Upper lobe of right lung (tissue), 1 donor: Measurements from ENCODE around the gene SORBS2. TPM values are rescaled to one million over a fixed set of nuclear protein-coding genes. Genes with fewer than 3 reads are reported as not detected.

Experiments
- ATAC-seq: fragments of 200-7000 bp; cut with Tn5 transposase; one replicate; pipeline ENCODE4 v1.9.1; 2020; ENCODE audit warnings: mild to moderate bottlenecking, moderate library complexity
- DNase-seq: peaks from one replicate; pipeline ENCODE4 v3.0.0-alpha.2; 2020
- H3K27ac ChIP-seq: fragments of 200-600 bp; one replicate; pipeline ENCODE4 v1.8.0; 2022
- H3K27me3 ChIP-seq: fragments of 200-600 bp; one replicate; pipeline ENCODE4 v1.8.0; 2022; ENCODE audit warnings: mild to moderate bottlenecking
- H3K36me3 ChIP-seq: fragments of 200-600 bp; one replicate; pipeline ENCODE4 v1.8.0; 2022
- H3K4me1 ChIP-seq: fragments of 200-600 bp; one replicate; pipeline ENCODE4 v1.8.0; 2022
- H3K4me3 ChIP-seq: fragments of 200-600 bp; one replicate; pipeline ENCODE4 v1.8.0; 2022; ENCODE audit warnings: mild to moderate bottlenecking
- H3K9me3 ChIP-seq: fragments of 200-600 bp; one replicate; pipeline ENCODE4 v1.8.0; 2022
- intact Hi-C: fragments of 100-400 bp; cut with DNase I; formaldehyde crosslinking; loops from one replicate; pipeline ENCODE4 v1.11.0; 2022
- total RNA-seq: library from RNA; stranded (reverse); fragmentation: NEBNext Ultra II Directional; extraction: Animal tissue kit (Norgen Biotek cat#: 25700); gene quantifications from one replicate; pipeline ENCODE4 v1.2.1, GENCODE V29; 2021
- TF ChIP-seq, protein P1 (sequence below): fragments of 200-600 bp; IDR thresholded peaks from one replicate; pipeline ENCODE4 v1.8.0; 2022; ENCODE audit warnings: antibody characterized with exemption
- donor health status: DM: no; HTN: yes; CAD: no; lungs with severe emphysema.

SORBS2 gene
- total RNA-seq, 1 donor from 2014 or later: 44.9 TPM

DNA sequence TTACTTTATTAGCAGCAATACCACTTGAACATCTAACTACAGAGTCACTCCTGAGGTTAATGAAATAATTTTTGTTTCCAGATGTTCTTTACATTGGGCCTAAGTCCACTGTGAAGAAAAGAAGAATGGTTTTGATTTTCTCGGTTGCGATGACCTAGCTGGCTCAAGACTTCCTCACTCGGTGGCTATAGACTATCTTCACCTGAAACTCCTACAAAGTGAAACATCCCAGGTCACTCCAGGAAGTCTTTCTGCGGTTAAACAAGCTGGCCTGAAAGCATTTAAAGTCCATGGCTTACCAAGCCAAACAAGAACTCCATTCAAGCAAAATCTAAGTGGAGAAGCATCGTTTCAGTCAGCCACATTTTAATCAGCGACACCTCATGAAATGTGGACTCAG is 13.7 kb upstream of the SORBS2 start:
- no peaks in the 10 kb centered on the region for H3K27me3 ChIP-seq
- H3K4me3 ChIP-seq: no peak overlapping the region
- ATAC-seq (no peak), DNase-seq (no peak)
- TF ChIP-seq, protein P1, sequence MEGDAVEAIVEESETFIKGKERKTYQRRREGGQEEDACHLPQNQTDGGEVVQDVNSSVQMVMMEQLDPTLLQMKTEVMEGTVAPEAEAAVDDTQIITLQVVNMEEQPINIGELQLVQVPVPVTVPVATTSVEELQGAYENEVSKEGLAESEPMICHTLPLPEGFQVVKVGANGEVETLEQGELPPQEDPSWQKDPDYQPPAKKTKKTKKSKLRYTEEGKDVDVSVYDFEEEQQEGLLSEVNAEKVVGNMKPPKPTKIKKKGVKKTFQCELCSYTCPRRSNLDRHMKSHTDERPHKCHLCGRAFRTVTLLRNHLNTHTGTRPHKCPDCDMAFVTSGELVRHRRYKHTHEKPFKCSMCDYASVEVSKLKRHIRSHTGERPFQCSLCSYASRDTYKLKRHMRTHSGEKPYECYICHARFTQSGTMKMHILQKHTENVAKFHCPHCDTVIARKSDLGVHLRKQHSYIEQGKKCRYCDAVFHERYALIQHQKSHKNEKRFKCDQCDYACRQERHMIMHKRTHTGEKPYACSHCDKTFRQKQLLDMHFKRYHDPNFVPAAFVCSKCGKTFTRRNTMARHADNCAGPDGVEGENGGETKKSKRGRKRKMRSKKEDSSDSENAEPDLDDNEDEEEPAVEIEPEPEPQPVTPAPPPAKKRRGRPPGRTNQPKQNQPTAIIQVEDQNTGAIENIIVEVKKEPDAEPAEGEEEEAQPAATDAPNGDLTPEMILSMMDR: no peak
- no peaks in the 10 kb centered on the region for H3K9me3 ChIP-seq
- no peaks in the 10 kb centered on the region for H3K4me1 ChIP-seq
- no peaks in the 10 kb centered on the region for H3K36me3 ChIP-seq
- intact Hi-C loops: no loop called here
- H3K27ac ChIP-seq: no peak overlapping the region

DNA sequence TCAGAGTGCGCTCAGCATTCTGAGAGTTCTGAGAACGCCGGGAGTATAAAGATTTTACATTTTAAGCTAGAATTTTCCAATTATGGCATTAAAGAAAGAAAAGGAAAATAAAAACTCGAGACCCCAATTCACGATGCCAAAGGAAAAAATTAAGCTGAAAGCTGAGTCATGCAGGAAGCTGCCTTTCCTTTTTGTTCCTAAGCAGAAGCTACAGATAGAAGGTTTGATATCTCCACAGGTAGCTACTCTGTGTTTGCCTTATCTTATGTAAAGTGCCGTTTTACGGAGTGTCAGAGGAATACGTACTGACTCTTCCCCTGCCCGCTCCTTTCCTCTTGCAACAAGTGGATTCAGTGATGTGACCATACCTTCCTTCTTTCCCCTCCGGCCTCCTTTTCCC is 10.8 kb upstream of the SORBS2 start:
- TF ChIP-seq, protein P1: no peak
- H3K4me1 ChIP-seq: no peaks in the 10 kb centered on the region
- ATAC-seq (no peak), DNase-seq (no peak)
- H3K9me3 ChIP-seq: no peaks in the 10 kb centered on the region
- H3K36me3 ChIP-seq: no peaks in the 10 kb centered on the region
- no peak overlapping the region for H3K27ac ChIP-seq
- intact Hi-C loops: no loop called here
- H3K4me3 ChIP-seq: no peak overlapping the region
- H3K27me3 ChIP-seq: no peaks in the 10 kb centered on the region

DNA sequence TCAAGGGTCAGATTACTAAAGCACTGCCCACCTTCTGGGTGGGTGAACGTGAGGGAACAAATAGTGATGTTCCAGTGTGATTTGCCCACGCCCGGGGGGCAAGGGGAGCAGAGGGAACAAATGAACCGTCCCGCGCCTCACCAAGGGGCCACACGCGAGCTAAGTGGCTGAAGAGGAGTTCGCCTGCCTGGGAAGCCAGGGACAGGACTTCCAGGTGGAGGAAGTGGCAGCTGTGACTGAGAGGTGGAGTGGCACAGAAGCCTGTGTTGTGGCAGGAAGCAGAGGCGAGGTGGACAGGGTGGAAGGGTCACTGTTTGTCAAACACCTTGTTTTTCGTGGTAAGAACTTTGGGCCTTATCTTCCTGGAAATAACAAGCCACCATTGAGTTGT is 9.0 kb upstream of the SORBS2 start:
- ATAC-seq (no peak), DNase-seq (no peak)
- intact Hi-C loops: no loop called here
- Histone ChIP-seq H3K36me3 (no peaks in the 10 kb centered on the region), H3K4me3 (no peak overlapping the region), H3K27ac (no peak overlapping the region), H3K9me3 (no peaks in the 10 kb centered on the region), H3K4me1 (no peaks in the 10 kb centered on the region), H3K27me3 (no peaks in the 10 kb centered on the region)
- TF ChIP-seq, protein P1: no peak

DNA sequence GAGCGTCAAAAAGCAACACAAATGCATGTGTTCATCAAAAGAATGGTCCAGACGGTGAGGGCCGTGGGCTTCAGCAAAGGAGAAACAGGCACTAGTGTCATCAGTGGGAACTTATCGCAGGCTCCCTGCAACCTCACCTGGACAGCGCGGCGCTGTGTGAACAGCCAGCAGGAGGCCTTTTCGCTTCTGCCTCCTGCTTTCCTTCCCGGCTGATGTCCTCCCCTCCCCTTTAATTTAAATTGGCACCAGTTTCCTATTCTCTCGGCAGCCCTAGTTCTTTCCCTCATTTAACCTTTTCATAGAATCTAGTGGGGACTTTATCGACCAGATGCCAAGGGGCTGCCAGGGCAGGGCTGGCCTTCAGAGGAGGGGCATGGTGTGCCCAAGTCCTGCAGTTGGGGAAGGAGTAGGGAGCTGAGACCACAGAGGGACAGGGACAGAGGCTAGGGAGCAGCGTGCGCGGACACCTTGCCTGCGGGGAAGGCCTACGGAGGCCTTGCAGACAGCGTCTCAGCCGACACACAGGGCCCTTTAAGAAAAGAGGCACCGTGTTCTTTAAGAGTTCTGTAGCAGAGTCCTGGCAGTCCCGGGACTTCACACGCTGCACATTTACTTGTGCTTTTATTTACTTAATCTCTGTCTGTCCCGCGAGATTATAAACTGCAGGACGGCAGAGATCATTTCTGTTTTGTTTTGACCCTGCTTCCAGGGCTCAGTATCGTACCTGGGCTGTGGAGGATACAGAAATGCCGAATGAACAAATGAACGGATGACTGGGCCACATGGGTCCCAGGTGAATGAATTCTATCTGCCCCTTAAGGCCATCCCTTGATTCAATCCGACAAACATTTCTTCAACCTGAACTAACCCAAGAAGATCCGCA is 8.4 kb upstream of the SORBS2 start:
- Histone ChIP-seq H3K27ac (no peak overlapping the region), H3K4me3 (no peak overlapping the region), H3K27me3 (no peaks in the 10 kb centered on the region), H3K36me3 (no peaks in the 10 kb centered on the region), H3K9me3 (no peaks in the 10 kb centered on the region), H3K4me1 (no peaks in the 10 kb centered on the region)
- ATAC-seq (peak; percentile 45), DNase-seq (no peak)
- TF ChIP-seq, protein P1: no peak
- intact Hi-C loops: no loop called here

DNA sequence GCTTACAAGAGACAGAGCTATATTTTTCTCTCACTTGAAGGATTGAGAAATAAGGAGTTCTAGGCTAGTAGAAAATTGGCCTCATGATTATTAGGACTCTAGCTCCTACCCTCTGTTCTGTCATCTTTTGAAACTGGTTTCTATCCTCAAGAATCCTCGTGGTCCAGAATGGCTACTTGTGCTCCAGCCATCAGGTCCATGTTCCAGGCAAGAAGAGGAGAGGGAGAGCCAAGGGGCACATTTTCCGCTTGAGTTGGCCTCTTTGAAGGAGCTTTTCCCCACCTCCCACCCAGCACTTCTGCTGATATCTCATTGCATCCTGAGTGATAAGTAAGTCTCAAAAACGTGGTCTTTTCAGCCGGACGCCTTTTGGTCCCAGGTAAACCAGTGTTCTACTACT is 7.2 kb upstream of the SORBS2 start:
- H3K4me1 ChIP-seq: no peaks in the 10 kb centered on the region
- no peaks in the 10 kb centered on the region for H3K9me3 ChIP-seq
- TF ChIP-seq, protein P1: no peak
- intact Hi-C loops: no loop called here
- ATAC-seq (no peak), DNase-seq (no peak)
- H3K4me3 ChIP-seq: no peak overlapping the region
- no peaks in the 10 kb centered on the region for H3K36me3 ChIP-seq
- no peaks in the 10 kb centered on the region for H3K27me3 ChIP-seq
- H3K27ac ChIP-seq: no peak overlapping the region
